OCI-LY7 (cell line): ENCODE results near the gene PIAS2.

Source experiments
- EZH2phosphoT487 ChIP-seq: fragments of 200-600 bp; sonication (generic); IDR thresholded peaks from 2 replicates; pipeline ENCODE4 v1.6.1; 2018; ENCODE audit warnings: low read depth, borderline replicate concordance, mild to moderate bottlenecking, mixed run types, antibody characterized with exemption, low read length, moderate library complexity, mixed read lengths
- TF ChIP-seq, protein P1 (sequence below): fragments of 200-600 bp; sonication (generic); conservative IDR thresholded peaks from 2 replicates; pipeline ENCODE4 v1.5.1; 2014; ENCODE audit warnings: mild to moderate bottlenecking, antibody characterized with exemption, low read length, moderate library complexity, mixed read lengths

DNA sequence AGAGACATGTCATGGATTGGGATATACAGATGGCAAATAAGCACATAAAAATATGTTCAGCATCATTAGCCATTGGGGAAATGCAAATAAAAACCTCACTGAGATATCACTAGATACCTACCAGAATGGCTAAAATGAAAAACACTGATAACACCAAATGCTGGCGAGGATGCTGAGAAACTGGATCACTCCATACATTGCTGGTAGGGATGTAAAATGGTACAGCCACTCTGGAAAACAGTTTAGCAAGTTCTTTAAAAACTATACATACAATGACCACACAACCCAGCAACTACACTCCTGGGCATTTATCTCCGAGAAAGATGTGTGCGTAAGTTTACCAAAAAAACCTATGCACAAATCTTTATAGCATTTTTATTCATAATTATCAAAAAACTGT lies 13.9 kb downstream of the PIAS2 start:
- no peak for TF ChIP-seq EZH2phosphoT487
- TF ChIP-seq, protein P1, sequence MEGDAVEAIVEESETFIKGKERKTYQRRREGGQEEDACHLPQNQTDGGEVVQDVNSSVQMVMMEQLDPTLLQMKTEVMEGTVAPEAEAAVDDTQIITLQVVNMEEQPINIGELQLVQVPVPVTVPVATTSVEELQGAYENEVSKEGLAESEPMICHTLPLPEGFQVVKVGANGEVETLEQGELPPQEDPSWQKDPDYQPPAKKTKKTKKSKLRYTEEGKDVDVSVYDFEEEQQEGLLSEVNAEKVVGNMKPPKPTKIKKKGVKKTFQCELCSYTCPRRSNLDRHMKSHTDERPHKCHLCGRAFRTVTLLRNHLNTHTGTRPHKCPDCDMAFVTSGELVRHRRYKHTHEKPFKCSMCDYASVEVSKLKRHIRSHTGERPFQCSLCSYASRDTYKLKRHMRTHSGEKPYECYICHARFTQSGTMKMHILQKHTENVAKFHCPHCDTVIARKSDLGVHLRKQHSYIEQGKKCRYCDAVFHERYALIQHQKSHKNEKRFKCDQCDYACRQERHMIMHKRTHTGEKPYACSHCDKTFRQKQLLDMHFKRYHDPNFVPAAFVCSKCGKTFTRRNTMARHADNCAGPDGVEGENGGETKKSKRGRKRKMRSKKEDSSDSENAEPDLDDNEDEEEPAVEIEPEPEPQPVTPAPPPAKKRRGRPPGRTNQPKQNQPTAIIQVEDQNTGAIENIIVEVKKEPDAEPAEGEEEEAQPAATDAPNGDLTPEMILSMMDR, result no peak
